Measurements from ENCODE around the gene TENT4A.

GRCh38 chr5:6762697-6763096 lies 49.5 kb downstream of the TENT4A start:
- TF ChIP-seq, protein P1, sequence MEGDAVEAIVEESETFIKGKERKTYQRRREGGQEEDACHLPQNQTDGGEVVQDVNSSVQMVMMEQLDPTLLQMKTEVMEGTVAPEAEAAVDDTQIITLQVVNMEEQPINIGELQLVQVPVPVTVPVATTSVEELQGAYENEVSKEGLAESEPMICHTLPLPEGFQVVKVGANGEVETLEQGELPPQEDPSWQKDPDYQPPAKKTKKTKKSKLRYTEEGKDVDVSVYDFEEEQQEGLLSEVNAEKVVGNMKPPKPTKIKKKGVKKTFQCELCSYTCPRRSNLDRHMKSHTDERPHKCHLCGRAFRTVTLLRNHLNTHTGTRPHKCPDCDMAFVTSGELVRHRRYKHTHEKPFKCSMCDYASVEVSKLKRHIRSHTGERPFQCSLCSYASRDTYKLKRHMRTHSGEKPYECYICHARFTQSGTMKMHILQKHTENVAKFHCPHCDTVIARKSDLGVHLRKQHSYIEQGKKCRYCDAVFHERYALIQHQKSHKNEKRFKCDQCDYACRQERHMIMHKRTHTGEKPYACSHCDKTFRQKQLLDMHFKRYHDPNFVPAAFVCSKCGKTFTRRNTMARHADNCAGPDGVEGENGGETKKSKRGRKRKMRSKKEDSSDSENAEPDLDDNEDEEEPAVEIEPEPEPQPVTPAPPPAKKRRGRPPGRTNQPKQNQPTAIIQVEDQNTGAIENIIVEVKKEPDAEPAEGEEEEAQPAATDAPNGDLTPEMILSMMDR (IDR thresholded peaks at IDR 0.05; ENCODE audit: low read depth, low read length): no peak
- TF ChIP-seq MAX (IDR thresholded peaks at IDR 0.05; ENCODE audit: low read depth, low read length): no peak

All from NB4 (cell line).